Stimulated activated CD4-positive, alpha-beta T cell treated with anti-CD3 and anti-CD28 coated beads, Interleukin-1b, Interleukin-23, amount 100 ng/mL, for 24 hours (primary cell): ENCODE measurements around the gene SH3RF1.
"Not testable (repeated sequence)": the region's sequence is repeated elsewhere in the genome, so short reads cannot be mapped to it uniquely, and the experiment has no call there.

Experiments
- DNase-seq, 4 experiments: peaks; one replicate each; pipeline ENCODE4 v3.0.0-alpha.2; 2020; ENCODE audit warnings: low read depth in 4 of 4, low spot score in 1 of 4

SH3RF1 gene

GRCh38 chr4:169270810-169271691 lies at the start of gene SH3RF1:
Gene SH3RF1, minus strand, starts transcription at chr4:169270956. Its CDS starts 1,744 bp downstream, at chr4:169269212.
- peak in 2 of 4 experiments; percentile 9 to 27 for DNase-seq

- no peak for DNase-seq
These were observed 45.0 kb upstream of the SH3RF1 start for GRCh38 chr4:169315530-169316343.

- no peak for DNase-seq
These were observed 44.1 kb upstream of the SH3RF1 start for GRCh38 chr4:169314906-169315305.

- no peak for DNase-seq
These were observed 43.0 kb upstream of the SH3RF1 start for GRCh38 chr4:169313732-169314131.

- no peak for DNase-seq
These were observed 42.1 kb upstream of the SH3RF1 start for GRCh38 chr4:169312690-169313422.

GRCh38 chr4:169311643-169312365 lies 41.0 kb upstream of the SH3RF1 start:
- no peak for DNase-seq

GRCh38 chr4:169309326-169309967 lies 38.7 kb upstream of the SH3RF1 start:
- no peak for DNase-seq

- no peak for DNase-seq
These were observed 36.8 kb upstream of the SH3RF1 start for GRCh38 chr4:169307576-169307975.

GRCh38 chr4:169305651-169306050 lies 34.9 kb upstream of the SH3RF1 start:
- DNase-seq, result no peak

- no peak for DNase-seq
These were observed 34.4 kb upstream of the SH3RF1 start for GRCh38 chr4:169305173-169305572.

GRCh38 chr4:169295822-169296221 lies 25.1 kb upstream of the SH3RF1 start:
- DNase-seq, result no peak

- no peak for DNase-seq
These were observed 22.8 kb upstream of the SH3RF1 start for GRCh38 chr4:169293343-169294176.

GRCh38 chr4:169287983-169288382 lies 17.2 kb upstream of the SH3RF1 start:
- not testable (repeated sequence) for DNase-seq

- no peak for DNase-seq
These were observed 16.0 kb upstream of the SH3RF1 start for GRCh38 chr4:169286562-169287301.

- DNase-seq, result no peak
These were observed 12.4 kb upstream of the SH3RF1 start for GRCh38 chr4:169283114-169283509.

GRCh38 chr4:169282429-169283113 lies 11.8 kb upstream of the SH3RF1 start:
- DNase-seq, result no peak

- DNase-seq, result no peak
These were observed 8.4 kb upstream of the SH3RF1 start for GRCh38 chr4:169279108-169279507.

GRCh38 chr4:169278624-169279023 lies 7.9 kb upstream of the SH3RF1 start:
- DNase-seq, result no peak
